B cell (primary cell): ENCODE results near the gene RNU1-2.

Experiments used
- EZH2 ChIP-seq: IDR thresholded peaks from 2 replicates; pipeline ENCODE4 v1.6.1; 2012; ENCODE audit warnings: borderline replicate concordance, low read depth, mild to moderate bottlenecking, moderate library complexity, low read length; ENCODE audit not compliant: insufficient read depth, poor library complexity, severe bottlenecking
- TF ChIP-seq, protein P1 (sequence below): fragments of 200-600 bp; IDR thresholded peaks from one replicate; pipeline ENCODE4 v1.8.0; 2022; ENCODE audit warnings: antibody characterized with exemption, mild to moderate bottlenecking

DNA sequence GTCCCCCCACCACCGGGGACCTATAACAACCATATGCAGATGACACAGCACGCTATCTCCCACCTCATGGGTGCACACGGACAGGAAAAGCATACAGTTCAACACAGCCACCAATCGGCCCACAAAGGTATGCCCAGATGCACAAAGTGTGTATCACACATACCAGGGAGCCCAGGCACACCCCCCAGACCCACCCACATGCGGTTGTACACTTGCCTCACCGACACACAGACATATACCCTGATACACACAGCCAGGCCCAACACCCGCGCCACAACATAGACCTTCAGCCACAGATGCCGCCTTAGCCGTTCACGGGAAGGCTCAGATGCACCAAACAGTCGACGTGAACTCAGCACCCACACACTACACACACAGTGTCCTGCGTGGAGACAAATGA lies 31.5 kb downstream of the RNU1-2 start:
- TF ChIP-seq, protein P1, sequence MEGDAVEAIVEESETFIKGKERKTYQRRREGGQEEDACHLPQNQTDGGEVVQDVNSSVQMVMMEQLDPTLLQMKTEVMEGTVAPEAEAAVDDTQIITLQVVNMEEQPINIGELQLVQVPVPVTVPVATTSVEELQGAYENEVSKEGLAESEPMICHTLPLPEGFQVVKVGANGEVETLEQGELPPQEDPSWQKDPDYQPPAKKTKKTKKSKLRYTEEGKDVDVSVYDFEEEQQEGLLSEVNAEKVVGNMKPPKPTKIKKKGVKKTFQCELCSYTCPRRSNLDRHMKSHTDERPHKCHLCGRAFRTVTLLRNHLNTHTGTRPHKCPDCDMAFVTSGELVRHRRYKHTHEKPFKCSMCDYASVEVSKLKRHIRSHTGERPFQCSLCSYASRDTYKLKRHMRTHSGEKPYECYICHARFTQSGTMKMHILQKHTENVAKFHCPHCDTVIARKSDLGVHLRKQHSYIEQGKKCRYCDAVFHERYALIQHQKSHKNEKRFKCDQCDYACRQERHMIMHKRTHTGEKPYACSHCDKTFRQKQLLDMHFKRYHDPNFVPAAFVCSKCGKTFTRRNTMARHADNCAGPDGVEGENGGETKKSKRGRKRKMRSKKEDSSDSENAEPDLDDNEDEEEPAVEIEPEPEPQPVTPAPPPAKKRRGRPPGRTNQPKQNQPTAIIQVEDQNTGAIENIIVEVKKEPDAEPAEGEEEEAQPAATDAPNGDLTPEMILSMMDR: no peak
- no peak for TF ChIP-seq EZH2
